Lung microvascular endothelial cell (primary cell): ENCODE data around the gene CA11. TPM values are rescaled to one million over a fixed set of nuclear protein-coding genes. Genes with fewer than 3 reads are reported as not detected.

Experiments used
- DNase-seq, 2 donors: peaks; one replicate each; pipeline versions ENCODE4 v3.0.0 to v3.0.0-alpha.2; 2010; ENCODE audit warnings: low read depth in 2 of 2
- total RNA-seq: library from RNA; depleted of rRNA; stranded (reverse); fragments of >200 nt; gene quantifications from 2 replicates; pipeline ENCODE4 v1.2.1, GENCODE V29; 2014

Gene CA11
- total RNA-seq, 1 donor from 2014 or later, result 8.1 TPM

GRCh38 chr19:48614436-48615230 lies 31.4 kb downstream of the CA11 start, which contains the start of gene FAM83E:
Gene FAM83E, minus strand, starts transcription at chr19:48615076. Its CDS starts 1,704 bp downstream, at chr19:48613372.
- no peak for DNase-seq

GRCh38 chr19:48613852-48614435 lies 32.0 kb downstream of the CA11 start:
- DNase-seq, result no peak

- no peak for DNase-seq
These were observed 32.7 kb downstream of the CA11 start for GRCh38 chr19:48613024-48613851.

- DNase-seq, result no peak
These were observed 34.1 kb downstream of the CA11 start for GRCh38 chr19:48611872-48612271.

GRCh38 chr19:48609571-48610108 lies 36.3 kb downstream of the CA11 start:
- no peak for DNase-seq

- DNase-seq, result peak; percentile 41 to 53
These were observed 37.2 kb downstream of the CA11 start for GRCh38 chr19:48608798-48609263.

- no peak for DNase-seq
These were observed 38.6 kb downstream of the CA11 start for GRCh38 chr19:48607359-48607755.

- DNase-seq, result no peak
These were observed 39.3 kb downstream of the CA11 start, which contains the start of gene SPACA4 for GRCh38 chr19:48606463-48607358. Gene SPACA4, plus strand, starts transcription at chr19:48606742. Its CDS starts 237 bp downstream, at chr19:48606979.

- no peak for DNase-seq
These were observed 42.1 kb downstream of the CA11 start for GRCh38 chr19:48603850-48604249.

- no peak for DNase-seq
These were observed 42.5 kb downstream of the CA11 start for GRCh38 chr19:48603449-48603848.

GRCh38 chr19:48603001-48603400 lies 43.0 kb downstream of the CA11 start:
- DNase-seq, result no peak

GRCh38 chr19:48600679-48601417 lies 45.1 kb downstream of the CA11 start:
- DNase-seq, result no peak

GRCh38 chr19:48598996-48599700 lies 46.8 kb downstream of the CA11 start:
- DNase-seq, result no peak

GRCh38 chr19:48596679-48597465 lies 49.1 kb downstream of the CA11 start:
- peak; percentile 35 to 43 for DNase-seq

GRCh38 chr19:48596237-48596636 lies 49.8 kb downstream of the CA11 start:
- no peak for DNase-seq

- no peak for DNase-seq
These were observed 50.2 kb downstream of the CA11 start for GRCh38 chr19:48595833-48596232.

- no peak for DNase-seq
These were observed 50.8 kb downstream of the CA11 start for GRCh38 chr19:48595171-48595570.

- DNase-seq, result peak in 1 of 2 donors; percentile 16
These were observed 55.0 kb downstream of the CA11 start for GRCh38 chr19:48591021-48591420.
